Tibial nerve (tissue), 4 donors: ENCODE results near the gene TMCO4. TPM values are rescaled to one million over a fixed set of nuclear protein-coding genes. Genes with fewer than 3 reads are reported as not detected.
"Not testable (repeated sequence)": the region's sequence is repeated elsewhere in the genome, so short reads cannot be mapped to it uniquely, and the experiment has no call there.

ENCODE experiments used
- DNase-seq, 2 donors: peaks; one replicate each; pipeline ENCODE4 v3.0.0-alpha.2; 2019; ENCODE audit warnings: low spot score in 2 of 2
- H3K27ac ChIP-seq, 4 donors: fragments of 200-600 bp; sonication (generic) in 3 of 4; one replicate each; pipeline ENCODE4 v1.5.1; 2017 to 2019; ENCODE audit warnings: mild to moderate bottlenecking in 1 of 4
- H3K27me3 ChIP-seq, 2 donors: fragments of 200-600 bp; sonication (generic) in 1 of 2; one replicate each; pipeline versions ENCODE4 v1.5.1 to v1.6.0; 2017 to 2019
- H3K36me3 ChIP-seq, 3 donors: fragments of 200-600 bp; sonication (generic); one replicate each; pipeline ENCODE4 v1.5.1; 2018 to 2019
- H3K4me1 ChIP-seq, 4 donors: fragments of 200-600 bp; sonication (generic) in 3 of 4; one replicate each; pipeline ENCODE4 v1.5.1; 2017 to 2019
- H3K4me3 ChIP-seq, 4 donors: fragments of 200-600 bp; sonication (generic) in 3 of 4; one replicate each; pipeline ENCODE4 v1.5.1; 2017 to 2019; ENCODE audit warnings: mild to moderate bottlenecking in 1 of 4, moderate library complexity in 1 of 4
- H3K9me3 ChIP-seq, 4 donors: fragments of 200-600 bp; sonication (generic) in 3 of 4; one replicate each; pipeline ENCODE4 v1.5.1; 2017 to 2019
- EP300 ChIP-seq, 2 donors: sonication (generic); formaldehyde crosslinking; IDR thresholded peaks; one replicate each; pipeline ENCODE4 v1.6.1; 2017; ENCODE audit warnings: antibody characterized with exemption in 2 of 2, mild to moderate bottlenecking in 1 of 2
- POLR2A ChIP-seq, 2 donors: fragments of 450-650 bp; IDR thresholded peaks; one replicate each; pipeline ENCODE4 v1.6.1; 2017; ENCODE audit warnings: antibody characterized with exemption in 2 of 2, mild to moderate bottlenecking in 2 of 2, moderate library complexity in 2 of 2
- WGBS, 2 donors: methylation state at CpG; one replicate each; pipeline ENCODE4 v1.1.5; 2018; 5-methylcytosine and 5-hydroxymethylcytosine counted together
- total RNA-seq, 4 donors: library from RNA; depleted of rRNA; stranded (reverse); fragments of >200 nt; gene quantifications; one replicate each; pipeline ENCODE4 v1.1.0, GENCODE V29; 2016
- TF ChIP-seq, protein P1 (sequence below), 5 experiments: fragments of 200-600 bp in 3 of 5; fragments of 450-650 bp in 2 of 5; sonication (generic) in 3 of 5; IDR thresholded peaks; one replicate each; pipeline ENCODE4 v1.5.1; 2016 to 2019; ENCODE audit warnings: antibody characterized with exemption in 5 of 5, mild to moderate bottlenecking in 3 of 5, moderate library complexity in 2 of 5

The TMCO4 gene
- total RNA-seq, 4 donors from 2014 or later: 19.3 to 37.5 (median 29.3) TPM

DNA sequence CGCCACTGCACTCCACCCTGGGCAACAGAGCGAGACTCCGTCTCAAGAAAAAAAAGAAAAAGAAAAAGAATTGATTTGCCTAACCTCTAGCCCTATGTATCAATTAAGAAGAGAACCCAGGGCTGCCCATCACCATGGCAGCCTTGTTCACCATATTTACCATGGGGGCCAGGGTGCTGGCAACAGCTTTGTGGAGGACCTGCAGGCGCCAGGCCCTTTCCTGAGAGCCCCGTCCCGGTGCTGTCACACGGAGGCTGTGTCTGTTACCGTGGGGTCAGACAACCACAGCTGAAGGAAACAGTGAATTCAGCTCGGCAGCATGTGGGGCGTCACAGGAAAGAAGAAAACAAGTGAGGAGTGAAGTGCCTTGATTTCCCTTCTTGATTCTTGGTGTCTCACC is 162.1 kb downstream of the TMCO4 start:
- no peak for DNase-seq
- H3K9me3 ChIP-seq: no peaks in the 10 kb centered on the region

DNA sequence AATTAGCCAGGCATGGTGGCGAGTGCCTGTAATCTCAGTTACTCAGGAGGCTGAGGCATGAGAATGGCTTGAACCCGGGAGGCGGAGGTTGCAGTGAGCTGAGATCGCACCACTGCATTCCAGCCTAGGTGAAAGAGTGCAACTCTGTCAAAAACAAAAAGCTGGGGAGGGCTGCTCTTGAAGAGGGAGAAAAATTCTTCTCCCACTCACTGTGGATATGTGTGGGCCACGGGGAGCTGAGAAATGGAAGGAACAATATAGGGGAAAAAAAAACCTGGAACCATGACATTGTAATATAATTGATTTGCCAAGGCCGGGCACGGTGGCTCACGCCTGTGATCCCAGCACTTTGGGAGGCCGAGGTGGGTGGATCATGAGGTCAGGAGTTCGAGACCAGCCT is 163.0 kb downstream of the TMCO4 start:
- H3K36me3 ChIP-seq, DNase-seq, H3K9me3 ChIP-seq, H3K27ac ChIP-seq, H3K4me3 ChIP-seq, H3K27me3 ChIP-seq: not testable (repeated sequence)
- 84 to 85% methylated on average over 10 of the region's 10 CpGs for WGBS, 2 donors
- H3K4me1 ChIP-seq: peaks cover 0 to 12% (median 2%) of the 10 kb centered on the region in 4 donors

More for the DNA sequence above, 162.1 kb downstream of the TMCO4 start:
- 85 to 88% methylated on average over 10 of the region's 10 CpGs for WGBS, 2 donors
- Histone ChIP-seq H3K27me3 (no peaks in the 10 kb centered on the region), H3K36me3 (no peaks in the 10 kb centered on the region), H3K4me3 (no peak overlapping the region), H3K4me1 (peaks cover 0 to 12% (median 2%) of the 10 kb centered on the region in 4 donors), H3K27ac (no peak overlapping the region)
- TF ChIP-seq, protein P1, sequence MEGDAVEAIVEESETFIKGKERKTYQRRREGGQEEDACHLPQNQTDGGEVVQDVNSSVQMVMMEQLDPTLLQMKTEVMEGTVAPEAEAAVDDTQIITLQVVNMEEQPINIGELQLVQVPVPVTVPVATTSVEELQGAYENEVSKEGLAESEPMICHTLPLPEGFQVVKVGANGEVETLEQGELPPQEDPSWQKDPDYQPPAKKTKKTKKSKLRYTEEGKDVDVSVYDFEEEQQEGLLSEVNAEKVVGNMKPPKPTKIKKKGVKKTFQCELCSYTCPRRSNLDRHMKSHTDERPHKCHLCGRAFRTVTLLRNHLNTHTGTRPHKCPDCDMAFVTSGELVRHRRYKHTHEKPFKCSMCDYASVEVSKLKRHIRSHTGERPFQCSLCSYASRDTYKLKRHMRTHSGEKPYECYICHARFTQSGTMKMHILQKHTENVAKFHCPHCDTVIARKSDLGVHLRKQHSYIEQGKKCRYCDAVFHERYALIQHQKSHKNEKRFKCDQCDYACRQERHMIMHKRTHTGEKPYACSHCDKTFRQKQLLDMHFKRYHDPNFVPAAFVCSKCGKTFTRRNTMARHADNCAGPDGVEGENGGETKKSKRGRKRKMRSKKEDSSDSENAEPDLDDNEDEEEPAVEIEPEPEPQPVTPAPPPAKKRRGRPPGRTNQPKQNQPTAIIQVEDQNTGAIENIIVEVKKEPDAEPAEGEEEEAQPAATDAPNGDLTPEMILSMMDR (IDR thresholded peaks at IDR 0.05): no peak
- TF ChIP-seq POLR2A (IDR thresholded peaks at IDR 0.05) (no peak), EP300 (IDR thresholded peaks at IDR 0.05) (no peak)

DNA sequence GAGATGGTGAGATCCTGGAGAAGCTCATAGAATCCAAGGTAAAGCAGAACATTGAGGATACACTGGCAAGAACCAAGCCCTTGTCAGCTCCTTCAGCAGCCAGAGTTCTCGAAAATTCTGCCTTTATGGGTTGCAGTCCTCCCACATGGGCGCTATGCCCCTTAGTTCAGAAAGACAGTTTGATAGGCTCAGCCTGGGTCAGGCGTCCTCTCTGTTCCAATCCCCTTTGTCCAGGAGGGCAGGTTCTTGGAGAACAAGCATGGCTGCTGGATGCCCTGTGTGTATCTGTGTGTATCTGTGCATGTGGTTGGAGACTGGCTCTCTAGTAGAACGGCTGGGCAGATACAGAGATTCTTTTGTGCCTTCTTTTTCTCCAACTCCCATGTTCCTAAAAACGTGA is 163.7 kb downstream of the TMCO4 start:
- TF ChIP-seq POLR2A (IDR thresholded peaks at IDR 0.05) (no peak), EP300 (IDR thresholded peaks at IDR 0.05) (no peak)
- TF ChIP-seq, protein P1 (IDR thresholded peaks at IDR 0.05): no peak
- 74 to 83% methylated on average over 5 of the region's 5 CpGs for WGBS, 2 donors

DNA sequence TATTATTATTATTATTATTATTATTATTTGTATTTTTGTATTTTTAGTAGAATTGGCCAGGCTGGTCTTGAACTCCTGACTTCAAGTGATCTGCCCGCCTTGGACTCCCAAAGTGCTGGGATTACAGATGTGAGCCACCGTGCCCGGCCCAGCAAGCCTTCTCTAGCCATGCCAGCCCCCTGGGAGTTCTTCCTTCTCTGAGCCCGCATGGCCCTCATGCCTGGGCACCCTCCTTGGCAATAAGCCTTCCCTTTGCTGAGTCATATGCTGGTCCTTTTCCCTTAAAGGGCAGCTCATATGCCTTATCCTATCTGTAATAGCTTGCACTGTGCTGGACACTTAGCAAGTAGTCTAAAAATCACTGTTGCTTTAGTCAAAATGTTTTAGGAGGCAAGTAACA is 164.1 kb downstream of the TMCO4 start:
- no peaks in the 10 kb centered on the region for H3K9me3 ChIP-seq
- DNase-seq: no peak
- no peak overlapping the region for H3K27ac ChIP-seq
- no peaks in the 10 kb centered on the region for H3K27me3 ChIP-seq
- TF ChIP-seq, protein P1 (IDR thresholded peaks at IDR 0.05): no peak
- TF ChIP-seq POLR2A (IDR thresholded peaks at IDR 0.05): no peak
- no peak for TF ChIP-seq EP300 (IDR thresholded peaks at IDR 0.05)
- H3K36me3 ChIP-seq: no peaks in the 10 kb centered on the region
- H3K4me3 ChIP-seq: no peak overlapping the region
- 85 to 88% methylated on average over 4 of the region's 4 CpGs for WGBS, 2 donors
- peaks cover 0 to 10% (median 1%) of the 10 kb centered on the region in 4 donors for H3K4me1 ChIP-seq

More for the DNA sequence above, 163.7 kb downstream of the TMCO4 start:
- Histone ChIP-seq H3K27me3 (no peaks in the 10 kb centered on the region), H3K4me1 (peaks cover 0 to 12% (median 2%) of the 10 kb centered on the region in 4 donors), H3K4me3 (no peak overlapping the region), H3K36me3 (no peaks in the 10 kb centered on the region), H3K27ac (no peak overlapping the region), H3K9me3 (no peaks in the 10 kb centered on the region)
- no peak for DNase-seq

DNA sequence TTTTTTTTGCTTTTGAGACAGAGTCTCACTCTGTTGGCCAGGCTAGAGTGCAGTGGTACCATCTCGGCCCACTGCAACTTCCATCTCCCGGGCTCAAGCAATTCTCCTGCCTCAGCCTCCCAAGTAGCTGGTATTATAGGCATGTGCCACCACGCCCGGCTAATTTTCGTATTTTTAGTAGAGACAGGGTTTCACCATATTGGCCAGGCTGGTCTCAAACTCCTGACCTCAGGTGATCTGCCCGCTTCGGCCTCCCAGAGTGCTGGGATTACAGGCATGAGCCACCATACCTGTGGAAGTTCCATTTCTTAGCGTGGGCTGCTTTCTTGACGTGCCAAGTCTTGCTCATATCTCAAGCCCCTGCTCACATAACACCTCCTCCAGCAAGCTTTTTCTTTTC is 164.7 kb downstream of the TMCO4 start:
- DNase-seq: not testable (repeated sequence)
- WGBS, 2 donors: 92 to 95% methylated on average over 9 of the region's 9 CpGs

GRCh38 chr1:19633106-19633505 is 166.6 kb downstream of the TMCO4 start:
- peaks cover 0 to 8% (median 0%) of the 10 kb centered on the region in 4 donors for H3K4me1 ChIP-seq
- WGBS, 2 donors: 49 to 63% methylated on average over 2 of the region's 2 CpGs
- H3K4me3 ChIP-seq: no peak overlapping the region
- no peak for DNase-seq
- H3K9me3 ChIP-seq: no peaks in the 10 kb centered on the region
- no peak overlapping the region for H3K27ac ChIP-seq
- no peak for TF ChIP-seq POLR2A (IDR thresholded peaks at IDR 0.05)
- TF ChIP-seq, protein P1 (IDR thresholded peaks at IDR 0.05): no peak
- peaks cover 0 to 10% (median 0%) of the 10 kb centered on the region in 3 donors for H3K36me3 ChIP-seq
- no peaks in the 10 kb centered on the region for H3K27me3 ChIP-seq

More for the DNA sequence above, 164.7 kb downstream of the TMCO4 start:
- H3K36me3 ChIP-seq, H3K4me3 ChIP-seq, H3K4me1 ChIP-seq, H3K27me3 ChIP-seq, H3K9me3 ChIP-seq, H3K27ac ChIP-seq: not testable (repeated sequence)

Other genes with a start within 250 kb of the TMCO4 start
- gene NBL1, start 155.6 kb downstream of the TMCO4 start, total RNA-seq: 100 to 1,000 TPM in 2 of 4 donors, 10 to 100 TPM in 2; 71.9 to 157 (median 92.0) TPM
- not detected for gene HTR6, start 135.0 kb downstream of the TMCO4 start, total RNA-seq
- not detected for gene RNF186, start 15.4 kb upstream of the TMCO4 start, total RNA-seq
- 1 to 10 TPM; 4.6 to 6.1 (median 5.4) TPM for gene OTUD3, start 82.5 kb upstream of the TMCO4 start, total RNA-seq
- not detected for gene PLA2G2E, start 123.7 kb upstream of the TMCO4 start, total RNA-seq
- gene PLA2G2A, start 179.7 kb upstream of the TMCO4 start, total RNA-seq: 100 to 1,000 TPM; 327 to 509 (median 407) TPM